GM21576 (cell line): ENCODE results near the gene HTR3E.
"Not testable (repeated sequence)": the region's sequence is repeated elsewhere in the genome, so short reads cannot be mapped to it uniquely, and the experiment has no call there.

Experiments used
- ATAC-seq: cut with Tn5 transposase; IDR thresholded peaks from one replicate; pipeline ENCODE4 v1.9.1; 2021; ENCODE audit warnings: mild to moderate bottlenecking, moderate library complexity; ENCODE audit not compliant: unreplicated experiment

The HTR3E gene, protein sequence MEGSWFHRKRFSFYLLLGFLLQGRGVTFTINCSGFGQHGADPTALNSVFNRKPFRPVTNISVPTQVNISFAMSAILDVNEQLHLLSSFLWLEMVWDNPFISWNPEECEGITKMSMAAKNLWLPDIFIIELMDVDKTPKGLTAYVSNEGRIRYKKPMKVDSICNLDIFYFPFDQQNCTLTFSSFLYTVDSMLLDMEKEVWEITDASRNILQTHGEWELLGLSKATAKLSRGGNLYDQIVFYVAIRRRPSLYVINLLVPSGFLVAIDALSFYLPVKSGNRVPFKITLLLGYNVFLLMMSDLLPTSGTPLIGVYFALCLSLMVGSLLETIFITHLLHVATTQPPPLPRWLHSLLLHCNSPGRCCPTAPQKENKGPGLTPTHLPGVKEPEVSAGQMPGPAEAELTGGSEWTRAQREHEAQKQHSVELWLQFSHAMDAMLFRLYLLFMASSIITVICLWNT

DNA sequence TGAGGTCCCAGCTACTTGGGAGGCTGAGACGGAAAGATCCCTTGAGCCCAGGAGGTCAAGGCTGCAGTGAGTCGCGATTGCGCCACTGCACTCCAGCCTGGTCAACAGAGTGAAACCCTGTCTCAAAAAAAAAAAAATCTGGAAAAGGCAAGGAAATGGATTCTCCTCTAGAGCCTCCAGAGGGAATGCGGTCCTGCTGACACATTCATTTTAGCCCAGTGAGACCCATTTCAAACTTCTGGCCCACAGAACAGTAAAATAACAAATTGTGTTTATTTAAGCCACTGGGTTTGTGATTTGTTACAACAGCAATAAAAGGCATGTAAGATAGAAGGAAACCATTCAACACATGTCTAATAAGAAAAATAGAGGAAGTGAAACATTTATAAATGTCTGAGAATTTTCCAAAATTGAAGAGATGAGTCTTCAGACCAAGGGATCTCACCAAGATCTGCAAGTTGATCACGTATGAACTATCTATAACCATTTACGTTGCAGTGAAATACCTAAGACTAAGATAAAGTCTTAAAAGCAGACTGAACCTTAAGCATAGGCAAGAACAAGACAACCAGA, at the start of gene HTR3E:
HTR3E (plus strand) TSS at position 254 of the 573 bp plus-strand sequence. CDS start 466 bp downstream, outside the sequence.
- no peak for ATAC-seq

DNA sequence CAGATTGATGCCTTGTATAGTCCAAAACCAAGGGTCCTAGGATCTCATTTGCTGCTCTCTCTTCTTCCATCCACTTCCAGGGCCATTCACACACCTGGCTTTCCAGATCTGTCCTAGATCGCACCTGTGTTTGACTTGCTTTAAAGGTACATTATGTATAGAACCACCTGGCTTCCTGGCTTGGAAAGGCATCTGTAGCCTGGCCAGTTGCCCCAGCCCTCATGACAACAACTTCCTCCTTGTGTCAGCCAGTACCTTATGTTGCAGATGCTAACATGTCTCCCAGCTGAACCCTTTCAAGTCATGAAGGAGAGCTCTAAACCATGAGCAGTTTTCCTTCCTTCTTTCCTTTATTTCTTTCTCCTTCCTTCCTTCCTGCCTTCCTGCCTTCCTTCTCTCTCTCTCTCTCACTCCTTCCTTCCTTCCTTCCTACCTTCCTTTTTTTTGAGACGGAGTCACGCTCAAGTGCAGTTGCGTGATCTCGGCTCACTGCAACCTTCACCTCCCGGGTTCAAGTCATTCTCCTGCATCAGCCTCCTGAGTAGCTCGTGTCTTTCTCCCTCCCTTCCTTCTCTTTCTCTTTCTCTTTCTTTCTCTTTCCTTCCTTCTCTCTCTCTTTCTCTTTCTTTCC, 46.5 kb upstream of the HTR3E start:
- ATAC-seq, result no peak

DNA sequence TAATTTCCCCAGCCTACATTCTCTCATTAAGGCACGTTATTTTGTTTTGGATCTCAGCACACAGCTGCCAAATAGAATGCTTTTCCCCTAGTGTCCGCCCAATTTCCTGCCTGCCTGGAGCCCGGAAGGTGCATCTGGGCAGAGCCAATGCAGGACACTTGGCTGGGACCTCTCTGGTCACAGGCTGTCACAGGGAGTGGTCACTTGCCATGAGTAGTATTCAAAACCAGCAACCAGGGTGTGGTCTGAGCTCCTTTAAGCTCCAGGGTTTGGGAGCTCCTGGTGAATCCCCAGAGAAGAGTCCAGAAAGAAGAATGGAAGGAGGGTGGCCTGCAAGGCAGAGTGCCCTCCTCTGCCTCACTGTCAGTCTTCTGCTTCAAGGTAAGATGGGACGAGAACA, 44.1 kb upstream of the HTR3E start, which contains the start of gene HTR3C:
HTR3C (plus strand) TSS at position 281 of the 400 bp plus-strand sequence; CDS start at position 315, 34 bp downstream.
- ATAC-seq, result no peak

DNA sequence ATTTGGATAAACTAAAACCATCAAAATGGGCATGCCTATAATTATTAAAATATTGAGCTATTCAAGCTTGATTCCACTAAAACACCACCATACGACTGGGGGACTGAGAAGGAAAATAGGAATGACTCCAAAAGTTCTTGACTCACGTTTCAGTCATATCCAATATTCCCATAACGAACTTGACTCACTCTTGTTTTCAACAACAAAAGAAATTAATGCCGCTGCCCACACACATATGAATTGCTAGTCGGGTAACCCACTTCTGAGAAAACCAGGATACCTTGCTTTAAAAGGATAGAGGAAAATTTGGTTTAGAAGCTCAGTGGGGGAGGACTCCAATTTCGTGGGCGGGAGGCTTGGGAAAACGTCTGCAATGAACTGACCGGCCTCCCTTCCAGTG, 38.8 kb upstream of the HTR3E start:
- ATAC-seq, result no peak

DNA sequence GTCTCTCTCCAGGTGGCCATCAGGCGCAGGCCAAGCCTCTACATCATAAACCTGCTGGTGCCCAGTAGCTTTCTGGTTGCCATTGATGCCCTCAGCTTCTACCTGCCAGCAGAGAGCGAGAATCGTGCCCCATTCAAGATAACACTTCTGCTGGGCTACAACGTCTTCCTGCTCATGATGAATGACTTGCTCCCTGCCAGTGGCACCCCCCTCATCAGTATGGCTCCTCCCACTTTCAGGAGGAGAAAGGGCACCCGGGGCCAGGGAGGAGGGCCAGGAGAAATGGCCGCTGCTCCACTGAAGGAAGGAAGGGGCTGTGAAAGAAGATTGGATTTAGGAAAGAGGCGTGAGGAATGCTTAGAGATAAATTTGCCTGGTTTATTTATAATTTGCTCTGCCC, 37.4 kb upstream of the HTR3E start:
- no peak for ATAC-seq

DNA sequence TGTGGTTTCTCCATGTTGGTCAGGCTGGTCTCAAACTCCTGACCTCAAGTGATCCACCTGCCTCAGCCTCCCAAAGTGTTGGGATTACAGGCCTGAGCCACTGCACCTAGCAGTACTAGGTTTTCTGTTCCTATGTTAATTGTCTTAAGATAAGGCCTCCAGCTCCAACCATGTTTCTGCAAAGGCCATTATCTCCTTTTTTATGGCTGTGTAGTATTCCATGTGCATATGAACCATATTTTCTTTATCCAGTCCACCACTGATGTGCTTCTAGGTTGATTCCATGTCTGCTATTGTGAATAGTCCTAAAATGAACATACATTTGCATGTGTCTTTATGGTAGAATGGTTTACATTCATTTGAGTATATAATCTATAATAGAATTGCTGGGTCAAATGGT, 34.2 kb upstream of the HTR3E start:
- ATAC-seq, result no peak

DNA sequence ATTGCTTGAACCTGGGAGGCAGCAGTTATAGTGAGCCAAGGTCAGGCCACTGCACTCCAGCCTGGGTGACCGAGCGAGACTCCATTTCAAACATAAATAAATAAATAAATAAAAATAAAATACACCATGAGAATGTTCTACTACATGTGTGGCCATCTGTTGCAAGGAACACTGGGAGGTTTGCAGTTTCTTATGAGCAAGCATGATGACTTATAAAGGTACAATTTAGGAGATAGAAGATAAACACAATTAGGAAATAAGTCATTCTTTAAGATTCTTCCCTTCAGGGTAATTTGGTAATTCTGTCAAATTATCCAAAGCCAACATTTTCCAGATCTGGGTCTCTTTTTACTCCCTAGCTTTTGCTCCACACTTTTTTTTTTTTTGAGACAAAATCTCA, 30.7 kb upstream of the HTR3E start:
- no peak for ATAC-seq

DNA sequence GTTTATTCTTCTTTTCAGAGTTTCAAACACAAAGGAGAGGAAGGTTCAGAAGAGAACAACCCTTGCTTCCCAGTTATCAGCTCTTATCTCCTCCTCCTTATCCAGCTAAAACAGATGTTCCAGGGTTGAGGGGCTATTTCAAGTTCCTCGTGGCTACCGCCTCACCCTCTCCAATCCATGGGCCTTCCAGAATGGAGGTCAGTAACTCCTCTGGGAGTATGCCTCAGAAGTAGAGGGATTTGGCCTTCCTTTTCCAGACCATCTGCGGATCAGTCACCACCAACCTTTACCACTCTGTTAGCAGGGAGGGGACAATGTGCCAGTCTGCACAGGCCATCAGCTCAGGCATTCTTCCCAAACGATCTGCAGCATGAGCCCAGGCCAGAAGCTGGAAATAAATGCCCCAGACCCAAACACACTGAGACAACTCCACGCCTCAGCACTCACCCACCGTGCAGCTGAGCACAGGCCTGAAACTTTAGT, 29.2 kb upstream of the HTR3E start:
- no peak for ATAC-seq

DNA sequence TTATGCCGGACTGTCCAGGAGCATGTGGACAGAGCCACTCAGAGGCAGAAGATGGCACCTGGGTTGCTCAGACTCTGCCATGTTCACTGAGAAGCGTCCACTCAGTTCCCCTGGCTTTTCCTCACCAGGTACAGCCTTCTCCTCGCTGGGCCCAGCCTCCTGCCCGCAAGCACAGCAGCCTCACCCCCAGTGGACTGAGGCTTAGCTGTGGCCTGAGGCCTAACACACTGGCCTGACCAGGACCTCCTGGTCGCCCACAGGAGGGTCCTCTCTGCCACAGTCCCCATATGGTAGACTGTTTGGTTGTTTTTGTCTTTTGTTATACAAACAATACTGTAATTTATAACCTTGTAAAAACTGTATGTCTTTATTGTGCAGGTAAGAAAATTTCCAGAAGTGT, 28.5 kb upstream of the HTR3E start:
- no peak for ATAC-seq

DNA sequence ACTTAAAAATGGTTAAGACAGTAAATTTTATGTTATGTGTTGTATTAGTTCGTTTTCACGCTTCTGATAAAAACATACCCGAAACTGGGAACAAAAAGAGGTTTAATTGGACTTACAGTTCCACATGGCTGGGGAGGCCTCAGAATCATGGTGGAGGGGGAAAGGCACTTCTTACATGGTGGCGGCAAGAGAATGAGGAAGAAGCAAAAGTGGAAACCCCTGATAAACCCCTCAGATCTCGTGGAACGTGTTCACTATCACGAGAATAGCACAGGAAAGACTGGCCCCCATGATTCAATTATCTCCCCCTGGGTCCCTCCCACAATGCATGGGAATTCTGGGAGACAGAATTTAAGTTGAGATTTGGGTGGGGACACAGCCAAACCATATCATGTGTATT, 25.7 kb upstream of the HTR3E start:
- ATAC-seq, result not testable (repeated sequence)

DNA sequence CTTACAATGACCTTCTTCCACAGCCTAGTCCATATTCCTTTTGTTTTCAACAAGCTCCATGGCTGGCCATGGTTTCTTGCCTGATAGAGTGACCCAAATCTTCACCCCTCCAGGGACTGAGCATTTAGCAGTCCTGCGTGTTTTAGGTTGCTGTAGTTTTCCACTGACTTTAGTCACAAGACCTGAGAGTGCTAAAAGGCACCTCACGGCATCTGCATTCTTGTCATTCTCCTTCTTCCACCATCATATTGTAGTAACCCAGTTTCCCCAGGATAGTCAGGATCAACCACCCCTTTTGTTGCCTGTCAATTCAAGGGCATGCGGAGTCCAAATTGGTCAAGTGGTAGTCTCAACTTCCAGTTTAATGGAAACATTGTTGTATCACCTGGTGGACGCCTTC, 23.2 kb upstream of the HTR3E start:
- ATAC-seq, result no peak

DNA sequence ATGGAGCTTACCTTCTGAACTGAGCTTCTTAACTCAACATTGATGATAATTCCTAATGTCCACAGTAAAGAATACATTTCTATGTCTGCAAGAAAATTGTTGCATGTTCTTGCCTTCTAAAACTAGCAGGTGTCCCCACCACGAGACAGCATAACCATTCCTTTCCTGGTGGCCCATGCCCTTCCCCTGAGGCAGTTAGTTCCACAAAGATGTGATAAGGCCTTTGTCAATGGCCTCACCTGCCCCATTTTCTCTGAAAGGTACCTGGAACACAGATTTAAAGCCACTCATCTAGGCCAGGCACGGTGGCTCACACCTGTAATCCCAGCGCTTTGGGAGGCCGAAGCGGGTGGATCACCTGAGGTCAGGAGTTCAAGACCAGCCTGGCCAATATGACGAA, 21.0 kb upstream of the HTR3E start:
- no peak for ATAC-seq

DNA sequence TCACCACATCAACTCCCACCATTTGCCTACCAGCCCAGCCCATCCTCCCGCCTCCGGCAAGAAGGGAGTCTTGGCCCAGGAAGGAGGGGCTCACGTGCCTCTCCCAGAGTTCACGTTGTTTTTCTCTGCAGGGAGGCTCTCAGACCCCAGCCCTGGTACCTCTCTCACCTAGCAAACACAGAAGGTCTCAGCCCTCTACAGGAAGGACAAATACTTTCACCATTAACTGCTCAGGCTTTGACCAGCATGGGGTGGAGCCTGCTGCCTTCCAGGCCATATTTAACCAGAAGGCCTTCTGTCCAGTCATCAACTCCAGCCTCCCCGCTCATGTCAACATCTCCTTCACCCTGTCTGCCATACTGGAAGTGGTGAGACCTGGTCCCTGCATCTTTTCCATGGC, 19.0 kb upstream of the HTR3E start:
- no peak for ATAC-seq

DNA sequence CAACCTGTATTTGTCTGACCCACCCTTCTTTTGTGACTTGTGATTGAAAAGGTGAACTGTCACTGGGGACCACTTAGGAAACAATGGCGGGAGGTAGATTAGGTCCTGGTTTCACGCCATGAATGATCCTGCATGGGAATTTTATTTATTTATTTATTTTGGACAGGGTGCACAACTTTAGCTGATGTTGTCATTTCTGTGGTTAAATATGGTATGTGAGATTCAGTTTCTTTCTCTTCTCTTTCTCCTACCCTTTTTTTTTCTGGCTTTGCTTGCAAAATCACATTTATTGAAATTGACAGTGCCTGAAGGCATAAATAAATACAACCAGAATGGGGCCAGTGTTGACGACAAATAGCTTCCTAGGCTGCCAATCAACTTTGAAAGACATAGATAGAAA, 18.0 kb upstream of the HTR3E start:
- no peak for ATAC-seq

DNA sequence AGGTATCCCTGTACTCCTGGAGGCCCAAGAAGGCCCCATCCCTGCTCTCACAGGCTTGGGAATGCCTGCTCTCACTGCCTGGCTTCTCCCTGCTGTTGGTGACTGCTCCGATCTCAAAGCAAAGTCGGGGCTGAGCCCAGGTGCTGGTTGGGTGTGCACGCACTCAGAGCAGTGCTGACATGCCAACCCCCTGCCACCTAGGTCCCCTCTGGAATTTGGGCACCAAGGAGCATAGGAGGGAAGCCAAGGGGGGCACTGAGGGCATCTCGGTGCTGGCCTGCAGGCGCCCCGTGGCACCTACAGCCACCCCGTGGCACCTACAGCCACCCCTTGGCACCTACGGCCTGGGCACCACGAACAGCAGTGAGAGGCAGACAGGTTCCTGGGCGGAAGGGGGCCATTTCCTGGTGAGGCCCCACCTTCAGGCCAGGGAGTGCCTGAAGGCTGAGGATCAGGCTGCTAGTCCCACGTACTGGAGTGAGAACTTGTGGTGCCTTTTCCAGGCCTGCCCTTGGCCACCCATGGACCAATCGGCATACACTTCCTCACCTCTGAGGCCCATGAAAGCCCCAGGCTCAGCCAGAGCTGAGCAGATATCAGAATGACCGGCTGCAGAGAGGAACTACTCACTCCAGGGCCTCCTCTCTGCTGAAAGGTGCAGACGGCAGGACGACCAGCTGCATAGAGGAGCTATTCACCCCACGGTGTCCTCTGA, 15.6 kb upstream of the HTR3E start:
- ATAC-seq, result no peak

DNA sequence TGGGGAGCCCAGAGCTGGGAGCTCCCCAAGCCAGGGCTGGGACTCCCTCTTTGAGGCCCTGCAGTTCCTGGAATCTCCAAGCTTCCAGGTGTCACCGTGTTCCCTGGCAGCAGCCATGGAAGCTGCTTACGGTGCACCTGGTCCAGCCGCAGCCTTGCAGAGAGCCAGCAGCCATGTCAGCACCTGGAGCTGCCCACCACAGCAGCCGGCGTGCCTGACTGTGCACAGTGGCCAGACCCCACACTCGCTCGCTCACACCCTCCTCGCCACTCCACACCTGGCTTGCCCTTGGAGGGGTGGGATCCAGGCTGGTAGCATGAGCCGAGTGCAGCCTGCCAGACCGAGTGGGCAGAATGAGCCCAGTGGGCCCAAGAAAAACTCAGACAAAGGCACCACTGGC, 14.8 kb upstream of the HTR3E start:
- ATAC-seq, result no peak

DNA sequence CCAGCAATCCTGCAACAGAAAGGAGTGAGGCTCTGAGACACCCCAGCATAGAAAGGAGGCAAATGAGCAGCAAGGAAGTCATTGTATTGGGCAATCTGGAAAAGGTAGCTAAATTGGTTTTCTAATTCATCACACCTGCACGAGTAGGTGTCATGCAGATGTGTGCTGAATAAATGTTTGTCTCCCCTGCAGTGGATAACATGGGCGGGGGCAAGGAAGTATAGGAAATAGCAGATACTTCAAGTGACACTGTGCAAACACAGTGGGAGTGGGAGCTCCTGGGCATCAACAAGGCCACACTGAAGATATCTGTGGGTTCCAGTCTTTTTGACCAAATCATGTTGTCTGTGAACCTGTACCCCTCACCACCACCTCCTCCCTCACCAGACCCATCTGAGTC, 14.4 kb upstream of the HTR3E start:
- no peak for ATAC-seq

DNA sequence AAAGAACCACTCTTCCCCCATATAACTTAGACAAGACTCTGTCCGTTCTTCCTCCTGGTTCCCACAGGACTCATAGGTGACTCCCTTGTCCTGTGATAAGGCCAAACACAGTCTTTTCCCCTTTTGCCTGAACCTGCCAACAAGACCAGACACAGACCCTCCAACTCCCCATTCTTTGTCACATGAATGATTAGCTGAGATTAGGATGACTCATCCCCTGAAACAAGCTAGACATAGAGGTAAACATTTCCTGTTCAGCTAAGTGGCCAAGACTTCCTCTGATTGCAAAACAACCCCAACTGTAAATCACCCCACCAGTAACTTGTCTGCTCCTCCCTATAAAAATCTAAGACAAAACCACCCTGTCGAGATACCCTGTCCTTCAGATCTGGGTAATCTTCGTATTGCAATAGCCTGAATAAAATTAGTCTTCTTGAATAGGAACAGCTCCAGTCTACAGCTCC, 11.4 kb upstream of the HTR3E start:
- no peak for ATAC-seq

DNA sequence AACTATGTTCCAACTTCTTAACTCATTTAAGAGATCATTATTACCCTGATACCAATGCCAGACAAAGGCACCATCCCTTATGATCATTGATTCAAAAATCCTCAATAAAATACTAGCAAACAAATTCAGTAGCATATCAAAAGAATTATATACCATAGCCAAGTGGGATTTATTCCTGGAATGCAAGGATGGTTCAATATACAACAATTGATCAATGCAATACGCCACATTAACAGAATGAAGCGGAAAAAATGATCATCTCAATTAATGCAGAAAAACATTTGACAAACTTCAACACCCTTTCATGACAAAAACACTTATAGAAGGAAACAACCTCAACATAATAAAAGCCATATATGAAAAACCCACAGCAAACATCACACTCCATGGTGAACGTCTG, 4.7 kb upstream of the HTR3E start:
- no peak for ATAC-seq

DNA sequence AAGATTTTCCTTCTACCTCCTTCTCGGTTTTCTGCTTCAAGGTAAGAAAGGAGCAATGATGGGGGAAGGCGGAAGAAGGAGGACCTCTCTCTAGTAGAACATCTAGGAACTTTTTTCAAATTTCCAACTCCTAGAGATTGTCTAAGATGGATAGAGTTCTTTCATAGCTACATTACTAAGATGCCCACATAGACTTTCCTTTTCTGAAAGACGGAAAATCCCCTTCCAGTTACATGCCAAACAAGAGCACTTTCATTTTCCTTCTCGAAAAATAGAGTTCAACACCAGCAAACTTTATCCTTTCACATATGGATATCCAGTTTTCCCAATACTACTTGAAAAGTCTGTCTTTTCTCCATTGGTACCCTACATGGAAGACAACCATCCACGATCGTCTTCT, 692 bp downstream of the HTR3E start:
- no peak for ATAC-seq
